GM12875 (cell line): ENCODE data around the gene CDC42BPB.

Source experiments
- H3K4me3 ChIP-seq: one replicate; pipeline ENCODE4 v1.5.1; 2011; ENCODE audit warnings: low read depth, low read length, control low read depth
- CTCF ChIP-seq: IDR thresholded peaks from 2 replicates; pipeline ENCODE4 v1.5.1; 2011; ENCODE audit warnings: low read depth, mild to moderate bottlenecking, control low read depth, inconsistent platforms, low read length, moderate library complexity, borderline replicate concordance; ENCODE audit not compliant: insufficient read depth

Gene CDC42BPB

DNA sequence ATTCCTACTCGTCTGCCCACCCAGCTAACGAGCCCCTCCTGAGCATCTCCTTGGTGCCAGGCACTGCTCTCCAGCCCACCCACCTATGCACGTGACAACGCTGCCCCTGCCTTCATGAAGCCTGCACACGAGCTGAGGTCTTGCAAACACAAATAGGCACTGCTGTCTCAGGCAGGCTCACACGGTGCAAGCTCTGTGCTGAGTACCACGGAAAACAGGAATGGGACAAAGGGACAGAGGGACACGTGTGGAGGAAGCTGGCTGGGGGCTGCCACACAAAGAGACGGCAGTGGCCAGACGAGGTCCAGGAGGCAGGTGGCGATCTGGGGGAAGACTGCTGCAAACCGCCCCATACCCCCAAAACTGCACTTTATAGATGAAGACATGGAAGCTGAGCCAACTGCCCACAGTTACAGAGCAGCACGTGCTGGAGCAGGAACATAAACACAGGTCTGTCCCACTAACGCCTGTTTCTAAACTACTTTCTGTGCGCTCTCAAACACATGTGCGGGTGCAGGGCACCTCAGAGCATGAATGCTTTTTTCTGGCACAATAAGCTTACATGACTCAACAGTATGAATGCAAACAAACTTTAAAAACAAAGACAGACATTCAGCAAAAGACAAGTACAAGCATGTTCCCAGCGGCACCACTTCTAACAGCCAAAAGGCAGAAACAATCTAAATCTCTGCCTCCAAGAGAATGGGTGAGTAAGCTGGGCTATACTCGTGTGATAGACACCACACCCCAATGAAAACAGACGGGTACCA lies 70.4 kb downstream of the CDC42BPB start:
- no peak overlapping the region for H3K4me3 ChIP-seq
- no peak for TF ChIP-seq CTCF

DNA sequence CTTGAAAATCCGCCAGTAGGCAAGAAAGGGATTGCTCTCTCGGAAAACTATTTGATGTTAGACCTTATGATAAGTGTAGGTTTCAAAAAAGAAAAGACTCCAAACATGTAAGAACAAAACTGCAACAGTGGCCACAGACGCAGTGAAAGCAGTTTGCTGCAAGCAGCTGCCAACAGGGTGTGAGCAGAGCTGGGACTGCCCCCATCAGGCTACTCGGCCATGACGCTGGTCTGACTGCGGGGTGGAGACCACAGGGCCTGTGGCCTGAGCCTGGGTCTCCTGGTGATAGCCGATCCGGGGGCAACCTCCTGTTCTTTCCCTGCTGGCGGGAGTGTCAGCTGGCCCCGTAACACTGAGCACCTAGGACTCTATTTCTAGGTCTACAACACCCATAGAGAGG lies 71.7 kb downstream of the CDC42BPB start:
- no peak for TF ChIP-seq CTCF
- no peak overlapping the region for H3K4me3 ChIP-seq

DNA sequence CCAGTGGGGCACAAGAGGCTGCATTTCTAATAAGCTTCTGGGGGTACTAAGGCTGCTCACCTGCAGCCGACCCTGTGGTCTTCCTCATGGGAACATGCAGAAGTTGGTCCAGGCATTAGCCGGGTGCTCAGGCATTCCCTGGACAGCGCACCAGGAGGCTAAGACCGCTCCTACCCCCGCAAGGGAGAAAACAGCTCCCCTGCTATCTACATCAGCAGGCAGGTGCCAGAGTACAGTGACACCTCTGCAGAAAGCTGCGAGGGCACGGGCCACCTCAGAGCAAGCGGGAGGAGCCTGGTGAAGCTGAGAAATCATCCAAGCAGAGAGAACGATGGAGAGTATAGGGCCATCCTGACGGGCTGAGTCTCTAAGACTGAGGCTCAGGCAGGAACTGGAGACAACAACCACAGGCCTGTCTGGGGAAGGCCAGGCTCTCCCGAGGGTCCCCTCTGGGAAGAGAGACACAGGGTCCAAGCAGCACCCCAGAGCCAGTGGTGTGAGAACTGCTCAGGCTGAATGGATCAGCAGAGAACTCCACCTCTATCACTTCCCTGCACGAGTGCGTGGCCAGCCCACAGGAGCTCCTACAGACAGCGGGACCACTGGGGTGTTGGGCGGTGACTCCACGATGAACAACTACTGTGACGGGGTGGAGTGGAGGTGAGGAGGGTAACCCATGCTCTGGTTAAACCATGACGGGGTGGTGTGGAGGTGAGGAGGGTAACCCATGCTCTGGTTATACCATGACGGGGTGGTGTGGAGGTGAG lies 72.8 kb downstream of the CDC42BPB start:
- H3K4me3 ChIP-seq, result no peak overlapping the region
- TF ChIP-seq CTCF, result no peak

- H3K4me3 ChIP-seq, result no peak overlapping the region
- TF ChIP-seq CTCF, result no peak
These were observed 73.9 kb downstream of the CDC42BPB start for GRCh38 chr14:102983496-102983895.

GRCh38 chr14:102982852-102983470 lies 74.4 kb downstream of the CDC42BPB start:
- no peak overlapping the region for H3K4me3 ChIP-seq
- TF ChIP-seq CTCF, result no peak

- TF ChIP-seq CTCF, result no peak
- no peak overlapping the region for H3K4me3 ChIP-seq
These were observed 76.9 kb downstream of the CDC42BPB start for GRCh38 chr14:102980409-102980810.
